KMS-11 (cell line): ENCODE measurements around the gene GRK3.

Experiments used
- H2AFZ ChIP-seq: fragments of 200-600 bp; sonication (generic); 2 replicates; pipeline ENCODE4 v1.6.1; 2016; ENCODE audit warnings: antibody characterized with exemption, mixed run types, low read depth
- H3K27ac ChIP-seq: fragments of 200-600 bp; sonication (generic); 2 replicates; pipeline ENCODE4 v1.6.1; 2016; ENCODE audit warnings: mild to moderate bottlenecking, mixed run types
- H3K27me3 ChIP-seq: fragments of 200-600 bp; sonication (generic); 2 replicates; pipeline ENCODE4 v1.6.1; 2017; ENCODE audit warnings: mild to moderate bottlenecking, low read depth, mixed run types, moderate library complexity; ENCODE audit not compliant: insufficient read depth
- H3K36me3 ChIP-seq: fragments of 200-600 bp; sonication (generic); 2 replicates; pipeline ENCODE4 v1.6.1; 2017; ENCODE audit warnings: mild to moderate bottlenecking, mixed run types; ENCODE audit not compliant: insufficient read depth
- H3K4me1 ChIP-seq: fragments of 200-600 bp; sonication (generic); 2 replicates; pipeline ENCODE4 v1.6.1; 2016; ENCODE audit warnings: mild to moderate bottlenecking, low read depth, mixed run types; ENCODE audit not compliant: poor library complexity, severe bottlenecking
- H3K4me2 ChIP-seq: fragments of 200-600 bp; sonication (generic); 2 replicates; pipeline ENCODE4 v1.7.0; 2016; ENCODE audit warnings: mild to moderate bottlenecking, mixed run types
- H3K4me3 ChIP-seq: fragments of 200-600 bp; sonication (generic); IDR thresholded peaks from 2 replicates; pipeline ENCODE4 v1.6.1; 2017; ENCODE audit warnings: low read depth, low read length, mixed read lengths; ENCODE audit not compliant: insufficient read depth
- H3K79me2 ChIP-seq: fragments of 200-600 bp; sonication (generic); 2 replicates; pipeline ENCODE4 v1.6.1; 2016; ENCODE audit warnings: low read depth, mixed run types; ENCODE audit not compliant: insufficient read depth
- H3K9ac ChIP-seq: fragments of 200-600 bp; sonication (generic); 2 replicates; pipeline ENCODE4 v1.6.1; 2016; ENCODE audit warnings: mild to moderate bottlenecking, mixed run types
- H4K20me1 ChIP-seq: fragments of 200-600 bp; sonication (generic); 2 replicates; pipeline ENCODE4 v1.6.1; 2016; ENCODE audit warnings: mild to moderate bottlenecking, mixed run types; ENCODE audit not compliant: insufficient read depth
- TF ChIP-seq, protein P1 (sequence below): fragments of 200-600 bp; sonication (generic); conservative IDR thresholded peaks from 2 replicates; pipeline ENCODE4 v1.6.1; 2017; ENCODE audit warnings: low read depth, mild to moderate bottlenecking, antibody characterized with exemption, low read length, moderate library complexity, mixed read lengths

GRK3 gene

DNA sequence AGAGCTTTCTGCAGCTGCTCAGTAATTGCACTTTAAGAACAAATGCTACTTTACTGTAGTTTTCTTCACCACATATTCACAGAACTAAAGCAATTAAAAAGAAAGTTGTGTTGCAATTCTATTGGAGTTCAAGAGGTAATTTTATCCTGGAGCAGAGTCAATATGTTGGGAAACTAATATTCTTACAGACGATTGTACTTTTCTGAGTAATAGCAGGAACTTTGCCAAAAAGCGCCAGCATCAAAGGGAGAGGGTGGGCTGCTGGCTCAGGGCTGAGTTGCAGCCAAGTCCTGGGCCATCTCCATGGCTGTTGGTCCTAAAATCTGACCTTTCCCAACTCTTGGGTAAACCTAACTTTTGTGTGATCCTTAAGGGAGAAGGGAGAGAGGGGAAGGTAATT is 104.0 kb downstream of the GRK3 start:
- Histone ChIP-seq H3K79me2 (no peaks in the 10 kb centered on the region), H3K9ac (no peak overlapping the region), H3K36me3 (no peaks in the 10 kb centered on the region), H3K4me3 (no peak overlapping the region), H2AFZ (no peak overlapping the region), H3K4me1 (no peaks in the 10 kb centered on the region), H4K20me1 (no peaks in the 10 kb centered on the region), H3K27me3 (no peaks in the 10 kb centered on the region), H3K4me2 (no peak overlapping the region), H3K27ac (no peak overlapping the region)
- TF ChIP-seq, protein P1, sequence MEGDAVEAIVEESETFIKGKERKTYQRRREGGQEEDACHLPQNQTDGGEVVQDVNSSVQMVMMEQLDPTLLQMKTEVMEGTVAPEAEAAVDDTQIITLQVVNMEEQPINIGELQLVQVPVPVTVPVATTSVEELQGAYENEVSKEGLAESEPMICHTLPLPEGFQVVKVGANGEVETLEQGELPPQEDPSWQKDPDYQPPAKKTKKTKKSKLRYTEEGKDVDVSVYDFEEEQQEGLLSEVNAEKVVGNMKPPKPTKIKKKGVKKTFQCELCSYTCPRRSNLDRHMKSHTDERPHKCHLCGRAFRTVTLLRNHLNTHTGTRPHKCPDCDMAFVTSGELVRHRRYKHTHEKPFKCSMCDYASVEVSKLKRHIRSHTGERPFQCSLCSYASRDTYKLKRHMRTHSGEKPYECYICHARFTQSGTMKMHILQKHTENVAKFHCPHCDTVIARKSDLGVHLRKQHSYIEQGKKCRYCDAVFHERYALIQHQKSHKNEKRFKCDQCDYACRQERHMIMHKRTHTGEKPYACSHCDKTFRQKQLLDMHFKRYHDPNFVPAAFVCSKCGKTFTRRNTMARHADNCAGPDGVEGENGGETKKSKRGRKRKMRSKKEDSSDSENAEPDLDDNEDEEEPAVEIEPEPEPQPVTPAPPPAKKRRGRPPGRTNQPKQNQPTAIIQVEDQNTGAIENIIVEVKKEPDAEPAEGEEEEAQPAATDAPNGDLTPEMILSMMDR = no peak

DNA sequence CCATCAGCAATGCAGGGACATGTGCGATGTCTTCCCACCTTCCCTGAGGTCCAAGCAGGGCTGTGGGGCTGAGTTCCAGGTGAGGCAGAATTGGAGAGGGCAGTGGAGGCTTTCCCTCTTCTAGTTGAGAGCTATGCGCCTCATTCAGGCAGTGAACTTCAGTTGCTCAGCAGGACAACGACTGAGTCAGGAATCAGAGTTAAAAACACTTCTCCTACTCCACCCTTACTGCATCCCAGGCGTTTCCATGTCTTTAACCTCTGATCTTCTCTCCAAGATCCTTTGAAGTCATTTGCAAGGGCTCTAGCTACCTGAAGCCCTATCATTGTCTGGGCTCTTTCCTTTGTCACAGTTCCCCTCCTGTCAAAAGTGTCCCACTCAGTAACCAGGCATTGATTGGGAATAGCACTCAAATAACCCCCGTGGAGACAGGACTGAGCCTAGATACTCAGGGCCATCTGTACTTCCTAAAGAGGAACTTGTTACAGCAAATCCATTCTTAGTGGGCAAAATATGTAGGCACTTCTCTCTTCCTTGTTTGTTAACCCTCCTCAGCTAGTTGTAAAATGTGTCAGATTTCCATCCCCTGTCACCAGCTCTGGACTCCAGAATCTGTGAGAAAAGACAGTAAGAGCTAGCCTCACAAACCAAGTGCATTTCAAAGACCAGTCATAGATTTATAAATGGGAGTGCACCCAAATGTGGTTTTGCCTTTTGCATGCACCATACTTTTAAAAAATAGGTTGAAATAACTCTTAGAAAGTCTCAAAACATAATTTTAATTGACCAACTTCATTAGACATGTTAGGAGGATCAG is 105.0 kb downstream of the GRK3 start:
- H3K36me3 ChIP-seq = no peaks in the 10 kb centered on the region
- TF ChIP-seq, protein P1 = no peak
- H3K79me2 ChIP-seq = no peaks in the 10 kb centered on the region
- no peaks in the 10 kb centered on the region for H4K20me1 ChIP-seq
- no peaks in the 10 kb centered on the region for H3K27me3 ChIP-seq
- H3K4me1 ChIP-seq = no peaks in the 10 kb centered on the region
- H2AFZ ChIP-seq = no peak overlapping the region
- no peak overlapping the region for H3K4me2 ChIP-seq
- no peak overlapping the region for H3K27ac ChIP-seq
- no peak overlapping the region for H3K9ac ChIP-seq
- H3K4me3 ChIP-seq = no peak overlapping the region

DNA sequence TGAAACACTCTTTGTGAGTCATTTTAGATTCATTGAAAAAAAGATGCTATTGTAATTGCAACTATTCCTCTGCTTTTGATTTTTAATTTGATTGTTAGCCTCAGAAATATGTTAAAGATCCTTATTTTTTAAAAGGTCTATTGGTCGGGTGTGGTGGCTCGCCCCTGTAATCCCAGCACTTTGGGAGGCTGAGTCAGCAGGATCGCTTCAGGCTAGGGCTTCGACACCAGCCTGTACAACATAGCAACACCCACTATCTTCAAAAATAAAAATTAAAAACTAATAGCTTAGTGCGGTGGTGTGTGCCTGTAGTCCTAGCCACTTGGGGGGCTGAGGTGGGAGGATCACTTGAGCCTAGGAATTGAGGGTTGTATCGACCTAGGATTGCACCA is 105.6 kb downstream of the GRK3 start:
- TF ChIP-seq, protein P1 = no peak
- H3K27me3 ChIP-seq = no peaks in the 10 kb centered on the region
- H3K27ac ChIP-seq = no peak overlapping the region
- H3K4me3 ChIP-seq = no peak overlapping the region
- no peak overlapping the region for H3K4me2 ChIP-seq
- no peak overlapping the region for H2AFZ ChIP-seq
- H3K36me3 ChIP-seq = no peaks in the 10 kb centered on the region
- no peaks in the 10 kb centered on the region for H4K20me1 ChIP-seq
- H3K79me2 ChIP-seq = no peaks in the 10 kb centered on the region
- H3K4me1 ChIP-seq = no peaks in the 10 kb centered on the region
- H3K9ac ChIP-seq = no peak overlapping the region

DNA sequence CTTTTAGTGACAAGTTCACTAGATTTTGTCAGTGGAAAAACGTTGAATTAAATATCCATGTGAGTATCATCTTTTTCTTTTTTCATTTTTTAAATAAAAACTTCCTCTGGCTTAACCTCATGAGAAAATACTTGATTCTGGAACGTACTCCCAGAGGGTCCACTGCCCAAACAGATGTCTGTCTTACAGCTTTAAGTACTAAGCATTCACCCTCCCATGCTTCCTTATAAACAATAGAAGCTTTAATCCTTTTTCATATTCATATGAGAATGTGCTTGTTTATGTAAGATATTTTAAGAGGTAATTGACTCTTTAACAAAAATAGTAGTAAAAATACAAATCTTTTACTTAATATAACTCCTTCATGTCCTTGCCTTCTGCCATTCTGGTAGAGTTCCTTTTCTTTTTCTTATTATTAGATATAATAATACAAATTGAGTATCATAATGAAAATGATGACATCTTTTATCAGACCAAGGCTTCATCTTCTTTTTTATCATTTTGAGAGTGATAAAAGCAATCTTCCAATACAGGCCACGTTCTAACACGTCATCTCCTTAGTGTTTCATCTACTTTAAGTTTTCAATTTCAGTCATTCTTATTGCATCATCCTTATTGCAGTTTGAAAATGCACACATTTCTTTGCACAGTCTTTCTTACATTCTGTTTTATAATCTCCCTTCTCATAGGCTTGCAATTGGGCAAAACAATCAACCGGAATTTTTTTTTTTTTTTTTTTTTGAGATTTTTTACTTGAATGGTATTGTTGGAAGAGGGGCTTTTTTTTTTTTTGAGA is 108.0 kb downstream of the GRK3 start:
- H3K9ac ChIP-seq = no peak overlapping the region
- TF ChIP-seq, protein P1 = no peak
- H3K4me1 ChIP-seq = no peaks in the 10 kb centered on the region
- no peak overlapping the region for H2AFZ ChIP-seq
- H3K4me2 ChIP-seq = no peak overlapping the region
- no peaks in the 10 kb centered on the region for H4K20me1 ChIP-seq
- no peak overlapping the region for H3K4me3 ChIP-seq
- H3K79me2 ChIP-seq = no peaks in the 10 kb centered on the region
- no peak overlapping the region for H3K27ac ChIP-seq
- H3K27me3 ChIP-seq = no peaks in the 10 kb centered on the region
- no peaks in the 10 kb centered on the region for H3K36me3 ChIP-seq
